HepG2 (cell line): Measurements from ENCODE around the gene CHI3L1. TPM values are rescaled to one million over a fixed set of nuclear protein-coding genes. Genes with fewer than 3 reads are reported as not detected.

Source experiments
- ATAC-seq: fragments of 200-7000 bp; cut with Tn5 transposase; 3 replicates; pipeline ENCODE4 v1.9.1; 2020; ENCODE audit warnings: mild to moderate bottlenecking, moderate library complexity
- BruUV-seq: library from RNA; stranded (reverse); fragments of 400-500 nt; replicated peaks from 2 replicates; lab custom pipeline; 2021; lab: Mats Ljungman, UMichigan
- CTCF ChIA-PET: fragments of 300-600 bp; formaldehyde crosslinking; extraction: SDS; loops from one replicate; lab custom pipeline; 2021; ENCODE audit warnings: low total read pairs, inconsistent platforms, low intra/inter-chr PET ratio; lab: Yijun Ruan, JAX
- POLR2A ChIA-PET: fragments of 350-600 bp; sonication (Branson Sonifier 250); formaldehyde crosslinking; loops from one replicate; lab custom pipeline; 2020; ENCODE audit warnings: antibody characterized with exemption, inconsistent platforms; lab: Yijun Ruan, JAX
- DNase-seq: peaks from one replicate; pipeline ENCODE4 v3.0.0-alpha.2; 2015; ENCODE audit warnings: low spot score
- FAIRE-seq: peaks from 3 replicates; lab custom pipeline; 2011; peaks lifted over from hg19 to GRCh38; lab: Jason Lieb, UNC
- H2AFZ ChIP-seq: one replicate; pipeline ENCODE4 v1.6.1; 2011; ENCODE audit warnings: low read length, inconsistent platforms
- H3K27ac ChIP-seq: fragments of 300-600 bp; 3 replicates; pipeline ENCODE4 v1.8.0; 2011; ENCODE audit warnings: mixed run types, mild to moderate bottlenecking, mixed read lengths, low read length, inconsistent platforms; ENCODE audit not compliant: insufficient read depth; ENCODE audit errors: extremely low read length
- H3K27me3 ChIP-seq, 2 experiments: fragments of 200-600 bp in 1 of 2; 2 replicates in 1 of 2; 3 replicates in 1 of 2; pipeline versions ENCODE4 v1.6.0 to v1.8.0; 2011; ENCODE audit warnings: low read length in 2 of 2, mild to moderate bottlenecking in 2 of 2, moderate library complexity in 2 of 2, inconsistent platforms in 1 of 2; ENCODE audit not compliant: insufficient read depth in 2 of 2, control insufficient read depth in 1 of 2
- H3K36me3 ChIP-seq, 2 experiments: fragments of 200-600 bp in 1 of 2; replicated peaks in 1 of 2; 2 replicates in 1 of 2; 3 replicates in 1 of 2; pipeline versions ENCODE4 v1.5.1 to v1.8.0; 2011; ENCODE audit warnings: low read length in 2 of 2, inconsistent platforms in 1 of 2; ENCODE audit not compliant: insufficient read depth in 2 of 2, control insufficient read depth in 1 of 2
- H3K4me1 ChIP-seq: 2 replicates; pipeline ENCODE4 v1.5.1; 2012; ENCODE audit warnings: low read length, inconsistent platforms; ENCODE audit not compliant: insufficient read depth
- H3K4me2 ChIP-seq: 2 replicates; pipeline ENCODE4 v1.6.0; 2011; ENCODE audit warnings: low read depth, low read length, inconsistent platforms
- H3K4me3 ChIP-seq, 3 experiments: fragments of 200-600 bp in 1 of 3; sonication (generic), shearing (Covaris generic) in 1 of 3; replicated peaks in 1 of 3; 2 replicates each; pipeline ENCODE4 v1.5.1; 2011 to 2016; ENCODE audit warnings: low read length in 3 of 3, inconsistent platforms in 2 of 3, low read depth in 2 of 3, mild to moderate bottlenecking in 2 of 3, control low read depth in 1 of 3, mixed read lengths in 1 of 3; ENCODE audit not compliant: insufficient read depth in 1 of 3
- H3K79me2 ChIP-seq: one replicate; pipeline ENCODE4 v1.6.1; 2011; ENCODE audit warnings: low read length, inconsistent platforms; ENCODE audit not compliant: insufficient read depth
- H3K9ac ChIP-seq: 2 replicates; pipeline ENCODE4 v1.6.0; 2011; ENCODE audit warnings: mild to moderate bottlenecking, low read depth, low read length, inconsistent platforms; ENCODE audit not compliant: insufficient read depth
- H3K9me3 ChIP-seq: 2 replicates; pipeline ENCODE4 v1.5.1; 2012; ENCODE audit warnings: mild to moderate bottlenecking, low read length
- H4K20me1 ChIP-seq: 2 replicates; pipeline ENCODE4 v1.6.0; 2011; ENCODE audit warnings: inconsistent platforms, mild to moderate bottlenecking, low read length, moderate library complexity; ENCODE audit not compliant: insufficient read depth
- ARID2 ChIP-seq: sonication (generic); formaldehyde crosslinking; IDR thresholded peaks from 2 replicates; pipeline ENCODE4 v1.8.1; 2022; ENCODE audit warnings: mild to moderate bottlenecking, missing genetic modification reagents, borderline replicate concordance
- KLF12 ChIP-seq: sonication (generic); formaldehyde crosslinking; IDR thresholded peaks from 2 replicates; pipeline ENCODE4 v1.4.0; 2020; ENCODE audit warnings: missing genetic modification reagents, borderline replicate concordance
- MIXL1 ChIP-seq: IDR thresholded peaks from 2 replicates; pipeline ENCODE4 v1.6.1; 2016
- NFE2L1 ChIP-seq: sonication (generic); formaldehyde crosslinking; IDR thresholded peaks from 2 replicates; pipeline ENCODE4 v1.4.0; 2020; ENCODE audit warnings: missing genetic modification reagents, mild to moderate bottlenecking, borderline replicate concordance
- NONO ChIP-seq, 2 experiments: fragments of 450-650 bp in 1 of 2; sonication (generic) in 1 of 2; formaldehyde crosslinking in 1 of 2; IDR thresholded peaks in 1 of 2; conservative IDR thresholded peaks in 1 of 2; 2 replicates each; pipeline versions ENCODE4 v1.6.1 to v1.8.0; 2017 to 2022; ENCODE audit warnings: mild to moderate bottlenecking in 1 of 2, missing genetic modification reagents in 1 of 2, moderate library complexity in 1 of 2
- PHF21A ChIP-seq: sonication (generic); formaldehyde crosslinking; IDR thresholded peaks from 2 replicates; pipeline ENCODE4 v1.5.0; 2020; ENCODE audit warnings: mild to moderate bottlenecking, missing genetic modification reagents
- RBM22 ChIP-seq: fragments of 200-400 bp; formaldehyde crosslinking; optimal IDR thresholded peaks from 2 replicates; pipeline ENCODE3; 2017; ENCODE audit warnings: mild to moderate bottlenecking, low read length, moderate library complexity
- ZFP37 ChIP-seq: sonication (generic); formaldehyde crosslinking; IDR thresholded peaks from 2 replicates; pipeline ENCODE4 v1.4.0; 2020; ENCODE audit warnings: missing genetic modification reagents, borderline replicate concordance
- ZNF530 ChIP-seq: sonication (generic); formaldehyde crosslinking; IDR thresholded peaks from 2 replicates; pipeline ENCODE4 v1.5.0; 2020; ENCODE audit warnings: low read depth, mild to moderate bottlenecking, missing genetic modification reagents
- ZNF703 ChIP-seq: sonication (generic); formaldehyde crosslinking; IDR thresholded peaks from 2 replicates; pipeline ENCODE4 v1.5.1; 2020; ENCODE audit warnings: missing genetic modification reagents, mild to moderate bottlenecking, moderate library complexity, borderline replicate concordance
- ZNF83 ChIP-seq: sonication (generic); formaldehyde crosslinking; IDR thresholded peaks from 2 replicates; pipeline ENCODE4 v1.4.0; 2020; ENCODE audit warnings: missing genetic modification reagents, mild to moderate bottlenecking, borderline replicate concordance
- WGBS: methylation state at CpG from one replicate; pipeline ENCODE4 v1.1.6; 2017; ENCODE audit warnings: low lambda C conversion rate; 5-methylcytosine and 5-hydroxymethylcytosine counted together
- in situ Hi-C: cut with HindIII; loops from 2 replicates; pipeline ENCODE4 v1.10.0; 2017; ENCODE audit warnings: low pct_unique_long_range_greater_than_20kb; ENCODE audit not compliant: extremely low pct_ligation_motif_present
- intact Hi-C: fragments of 100-400 bp; cut with micrococcal nuclease; formaldehyde crosslinking; loops from one replicate; pipeline ENCODE4 v1.10.0; 2022; ENCODE audit not compliant: unreplicated experiment
- polyA plus RNA-seq, 8 experiments: library from polyadenylated mRNA; depleted of rRNA in 3 of 8; stranded (reverse) in 7 of 8; unstranded in 1 of 8; fragments of >200 nt; fragmentation: Illumina TruSeq in 4 of 8; extraction: Trizol in 4 of 8; gene quantifications; 2 replicates each; pipeline versions ENCODE4 v1.2.1 to v1.2.3, GENCODE V29; 2011 to 2016; ENCODE audit warnings: low read depth in 4 of 8, missing spikeins in 1 of 8, mixed read lengths in 1 of 8; ENCODE audit not compliant: insufficient read depth in 1 of 8
- total RNA-seq, 5 experiments: library from RNA; depleted of rRNA; stranded (reverse); fragments of >200 nt; fragmentation: Illumina TruSeq; extraction: Trizol; gene quantifications; 2 replicates each; pipeline ENCODE4 v1.2.3, GENCODE V29; 2016; ENCODE audit warnings: low read depth in 1 of 5
- TF ChIP-seq, protein P1 (sequence below): sonication (generic); formaldehyde crosslinking; IDR thresholded peaks from 2 replicates; pipeline ENCODE4 v1.4.0; 2020; ENCODE audit warnings: missing genetic modification reagents, borderline replicate concordance

CHI3L1 gene
- total and polyA plus RNA-seq, 2 of the 13 experiments (the other 11 are each of a cell fraction or from before 2014, with no cell fraction given) = 0.09 to 0.13 TPM

DNA sequence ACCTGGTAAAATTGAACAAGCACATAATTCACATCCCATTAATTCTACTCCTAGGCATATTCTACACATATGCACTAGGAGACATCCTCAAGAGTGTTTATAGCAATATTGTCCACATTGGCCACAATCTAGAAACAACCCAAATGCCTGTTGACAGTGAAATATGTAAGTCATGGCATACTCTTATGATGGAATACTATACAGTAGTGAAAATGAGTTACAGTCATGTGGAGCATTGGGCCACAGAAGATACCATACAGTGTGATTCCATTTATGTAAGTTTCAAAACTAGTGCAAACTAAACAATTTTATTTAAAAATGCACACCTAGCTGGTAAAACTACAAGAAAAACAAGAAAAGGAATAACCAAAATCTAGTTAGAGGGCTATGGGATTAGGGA is 23.8 kb upstream of the CHI3L1 start:
- in situ Hi-C loops (no loop called here), intact Hi-C loops (no loop called here)
- FAIRE-seq (no peak), DNase-seq (no peak), ATAC-seq (no peak)
- no peaks in the 10 kb centered on the region for H3K36me3 ChIP-seq
- H3K4me1 ChIP-seq = peaks cover 16% of the 10 kb centered on the region
- H3K79me2 ChIP-seq = no peaks in the 10 kb centered on the region
- POLR2A ChIA-PET = no interaction called here
- H3K27me3 ChIP-seq = peaks cover 0 to 11% of the 10 kb centered on the region in 2 experiments; a peak in 1 of 5 replicates
- H3K9me3 ChIP-seq = no peaks in the 10 kb centered on the region
- H3K9ac ChIP-seq = no peak overlapping the region
- CTCF ChIA-PET = no interaction called here
- TF ChIP-seq NONO (IDR thresholded peaks at IDR 0.05) (no peak), NONO (CRISPR knock-in tag; conservative IDR thresholded peaks at IDR 0.05) (no peak), ZNF530 (CRISPR knock-in tag) (no peak), ZNF703 (no peak), RBM22 (no peak)
- H3K4me2 ChIP-seq = no peak overlapping the region
- H2AFZ ChIP-seq = no peak overlapping the region
- no peak overlapping the region for H3K27ac ChIP-seq
- no TSS peak for BruUV-seq
- no peaks in the 10 kb centered on the region; the same call in 1 of the 2 replicates for H4K20me1 ChIP-seq
- H3K4me3 ChIP-seq = no peak overlapping the region

DNA sequence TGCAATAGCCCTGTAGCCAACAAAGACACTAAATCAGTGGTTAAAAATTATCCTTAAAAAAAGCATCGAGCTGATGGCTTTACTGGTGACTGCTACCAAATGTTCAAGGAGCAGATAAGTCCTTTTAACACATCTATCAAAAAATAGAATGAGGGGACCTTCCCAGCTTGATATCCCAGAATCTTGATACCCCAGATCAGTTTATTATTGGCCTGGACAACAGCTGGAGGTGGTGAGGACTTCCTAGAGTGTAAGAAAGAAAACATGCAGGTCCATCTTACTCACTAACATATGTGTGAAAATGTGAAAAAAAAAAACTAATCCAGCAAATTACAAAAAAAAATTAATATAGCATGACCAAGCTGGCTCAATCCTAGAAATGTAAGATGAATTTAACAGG is 21.7 kb upstream of the CHI3L1 start:
- 0 out of 5 replicates have a peak, but pooled peaks cover 0 to 6% of the 10 kb centered on the region in 2 experiments for H3K27me3 ChIP-seq
- TF ChIP-seq ZFP37 (CRISPR knock-in tag) (no peak), ARID2 (no peak), NFE2L1 (CRISPR knock-in tag) (no peak), ZNF83 (CRISPR knock-in tag) (no peak), MIXL1 (CRISPR knock-in tag) (no peak), PHF21A (CRISPR knock-in tag) (no peak), KLF12 (no peak)
- TF ChIP-seq, protein P1, sequence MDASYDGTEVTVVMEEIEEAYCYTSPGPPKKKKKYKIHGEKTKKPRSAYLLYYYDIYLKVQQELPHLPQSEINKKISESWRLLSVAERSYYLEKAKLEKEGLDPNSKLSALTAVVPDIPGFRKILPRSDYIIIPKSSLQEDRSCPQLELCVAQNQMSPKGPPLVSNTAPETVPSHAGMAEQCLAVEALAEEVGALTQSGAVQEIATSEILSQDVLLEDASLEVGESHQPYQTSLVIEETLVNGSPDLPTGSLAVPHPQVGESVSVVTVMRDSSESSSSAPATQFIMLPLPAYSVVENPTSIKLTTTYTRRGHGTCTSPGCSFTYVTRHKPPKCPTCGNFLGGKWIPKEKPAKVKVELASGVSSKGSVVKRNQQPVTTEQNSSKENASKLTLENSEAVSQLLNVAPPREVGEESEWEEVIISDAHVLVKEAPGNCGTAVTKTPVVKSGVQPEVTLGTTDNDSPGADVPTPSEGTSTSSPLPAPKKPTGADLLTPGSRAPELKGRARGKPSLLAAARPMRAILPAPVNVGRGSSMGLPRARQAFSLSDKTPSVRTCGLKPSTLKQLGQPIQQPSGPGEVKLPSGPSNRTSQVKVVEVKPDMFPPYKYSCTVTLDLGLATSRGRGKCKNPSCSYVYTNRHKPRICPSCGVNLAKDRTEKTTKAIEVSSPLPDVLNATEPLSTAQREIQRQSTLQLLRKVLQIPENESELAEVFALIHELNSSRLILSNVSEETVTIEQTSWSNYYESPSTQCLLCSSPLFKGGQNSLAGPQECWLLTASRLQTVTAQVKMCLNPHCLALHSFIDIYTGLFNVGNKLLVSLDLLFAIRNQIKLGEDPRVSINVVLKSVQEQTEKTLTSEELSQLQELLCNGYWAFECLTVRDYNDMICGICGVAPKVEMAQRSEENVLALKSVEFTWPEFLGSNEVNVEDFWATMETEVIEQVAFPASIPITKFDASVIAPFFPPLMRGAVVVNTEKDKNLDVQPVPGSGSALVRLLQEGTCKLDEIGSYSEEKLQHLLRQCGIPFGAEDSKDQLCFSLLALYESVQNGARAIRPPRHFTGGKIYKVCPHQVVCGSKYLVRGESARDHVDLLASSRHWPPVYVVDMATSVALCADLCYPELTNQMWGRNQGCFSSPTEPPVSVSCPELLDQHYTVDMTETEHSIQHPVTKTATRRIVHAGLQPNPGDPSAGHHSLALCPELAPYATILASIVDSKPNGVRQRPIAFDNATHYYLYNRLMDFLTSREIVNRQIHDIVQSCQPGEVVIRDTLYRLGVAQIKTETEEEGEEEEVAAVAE = no peak

More for the DNA sequence above, 21.7 kb upstream of the CHI3L1 start:
- no peaks in the 10 kb centered on the region for H3K9me3 ChIP-seq
- intact Hi-C loops (no loop called here), in situ Hi-C loops (no loop called here)
- H4K20me1 ChIP-seq = no peaks in the 10 kb centered on the region; the same call in 1 of the 2 replicates
- no peak overlapping the region for H3K4me2 ChIP-seq
- H3K4me1 ChIP-seq = peaks cover 16% of the 10 kb centered on the region
- no peak overlapping the region for H3K9ac ChIP-seq
- no peaks in the 10 kb centered on the region for H3K36me3 ChIP-seq
- POLR2A ChIA-PET = no interaction called here
- H3K79me2 ChIP-seq = no peaks in the 10 kb centered on the region
- no peak for ATAC-seq
- 0% methylated on average over 1 of the region's 1 CpG for WGBS
- no peak overlapping the region for H3K4me3 ChIP-seq
- no peak for FAIRE-seq
- BruUV-seq = no TSS peak
- no peak overlapping the region for H3K27ac ChIP-seq
- no peak overlapping the region for H2AFZ ChIP-seq
- no peak for DNase-seq
- CTCF ChIA-PET = no interaction called here
